Vagina (tissue), 2 donors: ENCODE measurements around the gene THAP12. TPM values are rescaled to one million over a fixed set of nuclear protein-coding genes. Genes with fewer than 3 reads are reported as not detected.
A peak's percentile ranks its signal among the peaks of the same experiment; 100 is the strongest.

ENCODE experiments used
- DNase-seq, 2 donors: peaks; one replicate each; pipeline ENCODE4 v3.0.0-alpha.2; 2017; ENCODE audit errors: extremely low spot score in 2 of 2
- H3K27ac ChIP-seq: fragments of 200-600 bp; sonication (generic); one replicate; pipeline ENCODE4 v1.5.1; 2019
- H3K27me3 ChIP-seq: fragments of 200-600 bp; sonication (generic); one replicate; pipeline ENCODE4 v1.5.1; 2019
- H3K36me3 ChIP-seq, 2 donors: fragments of 200-600 bp; sonication (generic); one replicate each; pipeline ENCODE4 v1.5.1; 2017 to 2019
- H3K4me1 ChIP-seq: fragments of 200-600 bp; sonication (generic); one replicate; pipeline ENCODE4 v1.5.1; 2019
- H3K4me3 ChIP-seq, 2 donors: fragments of 200-600 bp; sonication (generic); 1 replicate in 1 of 2; 2 replicates in 1 of 2; pipeline ENCODE4 v1.5.1; 2016 to 2019
- H3K9me3 ChIP-seq: fragments of 200-600 bp; sonication (generic); one replicate; pipeline ENCODE4 v1.5.1; 2019
- CTCF ChIP-seq, 3 experiments: fragments of 450-650 bp in 2 of 3; fragments of 200-600 bp in 1 of 3; sonication (generic) in 1 of 3; IDR thresholded peaks; one replicate each; pipeline ENCODE4 v1.5.1; 2017 to 2019; ENCODE audit warnings: antibody characterized with exemption in 3 of 3, mild to moderate bottlenecking in 2 of 3, moderate library complexity in 2 of 3
- POLR2A ChIP-seq, 2 donors: fragments of 450-650 bp; IDR thresholded peaks; one replicate each; pipeline ENCODE4 v1.6.1; 2017; ENCODE audit warnings: antibody characterized with exemption in 2 of 2, mild to moderate bottlenecking in 2 of 2, moderate library complexity in 2 of 2
- POLR2AphosphoS5 ChIP-seq, 2 donors: sonication (generic); formaldehyde crosslinking; IDR thresholded peaks; one replicate each; pipeline ENCODE4 v1.9.0; 2017; ENCODE audit warnings: antibody characterized with exemption in 2 of 2, mild to moderate bottlenecking in 2 of 2, low read depth in 1 of 2; ENCODE audit not compliant: insufficient read depth in 1 of 2
- intact Hi-C: fragments of 100-400 bp; cut with DNase I; formaldehyde crosslinking; loops from one replicate; pipeline ENCODE4 v1.15.1; 2023
- total RNA-seq: library from RNA; depleted of rRNA; stranded (reverse); fragments of >200 nt; gene quantifications from one replicate; pipeline ENCODE4 v1.2.3, GENCODE V29; 2016

Gene THAP12
- total RNA-seq, 1 donor from 2014 or later = 25.8 TPM

GRCh38 chr11:76380159-76380976, 564 bp downstream of the THAP12 start:
- intact Hi-C loops = no loop called here
- no peak for DNase-seq
- H3K36me3 ChIP-seq = no peaks in the 10 kb centered on the region
- no peak for TF ChIP-seq POLR2A (IDR thresholded peaks at IDR 0.05)
- TF ChIP-seq CTCF (IDR thresholded peaks at IDR 0.05) = no peak
- no peak for TF ChIP-seq POLR2AphosphoS5 (IDR thresholded peaks at IDR 0.05; ENCODE audit: insufficient read depth in 1 of 2, low read depth in 1 of 2)
- no peaks in the 10 kb centered on the region for H3K27me3 ChIP-seq
- no peaks in the 10 kb centered on the region for H3K9me3 ChIP-seq
- H3K27ac ChIP-seq = peak overlapping the region; percentile 78
- peaks cover 35% of the 10 kb centered on the region for H3K4me1 ChIP-seq
- peak overlapping the region; percentile 74 to 95 for H3K4me3 ChIP-seq

GRCh38 chr11:76379807-76380158, 1.1 kb downstream of the THAP12 start:
- H3K36me3 ChIP-seq = no peaks in the 10 kb centered on the region
- H3K27ac ChIP-seq = peak overlapping the region; percentile 78
- TF ChIP-seq POLR2AphosphoS5 (IDR thresholded peaks at IDR 0.05; ENCODE audit: insufficient read depth in 1 of 2, low read depth in 1 of 2) = no peak
- TF ChIP-seq POLR2A (IDR thresholded peaks at IDR 0.05) = no peak
- TF ChIP-seq CTCF (IDR thresholded peaks at IDR 0.05) = no peak
- H3K4me3 ChIP-seq = peak overlapping the region; percentile 74 to 95
- no peaks in the 10 kb centered on the region for H3K9me3 ChIP-seq
- peaks cover 38% of the 10 kb centered on the region for H3K4me1 ChIP-seq
- no peaks in the 10 kb centered on the region for H3K27me3 ChIP-seq
- intact Hi-C loops = no loop called here
- no peak for DNase-seq

- H3K36me3 ChIP-seq = no peaks in the 10 kb centered on the region
- peaks cover 33% of the 10 kb centered on the region for H3K4me1 ChIP-seq
- no peaks in the 10 kb centered on the region for H3K27me3 ChIP-seq
- no peak overlapping the region for H3K27ac ChIP-seq
- no peak overlapping the region for H3K4me3 ChIP-seq
- intact Hi-C loops = no loop called here
- H3K9me3 ChIP-seq = no peaks in the 10 kb centered on the region
- TF ChIP-seq POLR2A (IDR thresholded peaks at IDR 0.05) (no peak), POLR2AphosphoS5 (IDR thresholded peaks at IDR 0.05; ENCODE audit: insufficient read depth in 1 of 2, low read depth in 1 of 2) (no peak), CTCF (IDR thresholded peaks at IDR 0.05) (no peak)
- DNase-seq = no peak
Observed at GRCh38 chr11:76376746-76377558, 4.0 kb downstream of the THAP12 start.

GRCh38 chr11:76371170-76371569, 9.8 kb downstream of the THAP12 start:
- no peak overlapping the region for H3K27ac ChIP-seq

More at GRCh38 chr11:76371170-76371569, 9.8 kb downstream of the THAP12 start:
- no peaks in the 10 kb centered on the region for H3K9me3 ChIP-seq
- no peak for DNase-seq
- H3K4me1 ChIP-seq = peaks cover 27% of the 10 kb centered on the region
- TF ChIP-seq POLR2AphosphoS5 (IDR thresholded peaks at IDR 0.05; ENCODE audit: insufficient read depth in 1 of 2, low read depth in 1 of 2) (no peak), CTCF (IDR thresholded peaks at IDR 0.05) (no peak), POLR2A (IDR thresholded peaks at IDR 0.05) (no peak)
- H3K4me3 ChIP-seq = no peak overlapping the region
- H3K36me3 ChIP-seq = no peaks in the 10 kb centered on the region
- intact Hi-C loops = no loop called here
- no peaks in the 10 kb centered on the region for H3K27me3 ChIP-seq
